Activated effector memory CD4-positive, alpha-beta T cell treated with anti-CD3 and anti-CD28 coated beads, Interleukin-2, amount 50 U/mL, for 16 hours (primary cell): ENCODE measurements around the gene RASL10A.
"Not testable (repeated sequence)": the region's sequence is repeated elsewhere in the genome, so short reads cannot be mapped to it uniquely, and the experiment has no call there.

ENCODE experiments used
- DNase-seq: peaks from one replicate; pipeline ENCODE4 v3.0.0-alpha.2; 2020

The RASL10A gene

GRCh38 chr22:29315286-29316140 lies at the start of gene RASL10A:
Gene RASL10A (minus strand): TSS chr22:29315697. CDS start chr22:29315246, 451 bp downstream.
- DNase-seq: no peak

- DNase-seq: no peak
Observed at GRCh38 chr22:29359469-29359868, 44.0 kb upstream of the RASL10A start.

GRCh38 chr22:29357193-29357890 lies 41.8 kb upstream of the RASL10A start:
- not testable (repeated sequence) for DNase-seq

GRCh38 chr22:29353860-29354259 lies 38.4 kb upstream of the RASL10A start:
- no peak for DNase-seq

- DNase-seq: no peak
Observed at GRCh38 chr22:29353286-29353685, 37.8 kb upstream of the RASL10A start.

- DNase-seq: no peak
Observed at GRCh38 chr22:29352778-29353177, 37.3 kb upstream of the RASL10A start.

GRCh38 chr22:29351891-29352290 lies 36.4 kb upstream of the RASL10A start:
- no peak for DNase-seq

- DNase-seq: no peak
Observed at GRCh38 chr22:29351042-29351441, 35.5 kb upstream of the RASL10A start.

- no peak for DNase-seq
Observed at GRCh38 chr22:29348956-29349355, 33.5 kb upstream of the RASL10A start.

- DNase-seq: no peak
Observed at GRCh38 chr22:29348041-29348440, 32.5 kb upstream of the RASL10A start.

- no peak for DNase-seq
Observed at GRCh38 chr22:29346659-29347058, 31.2 kb upstream of the RASL10A start.

- DNase-seq: no peak
Observed at GRCh38 chr22:29345932-29346331, 30.4 kb upstream of the RASL10A start.

- not testable (repeated sequence) for DNase-seq
Observed at GRCh38 chr22:29344889-29345288, 29.4 kb upstream of the RASL10A start.

- DNase-seq: no peak
Observed at GRCh38 chr22:29344137-29344536, 28.6 kb upstream of the RASL10A start.

GRCh38 chr22:29343313-29343805 lies 27.9 kb upstream of the RASL10A start:
- DNase-seq: no peak

GRCh38 chr22:29342577-29343312 lies 27.2 kb upstream of the RASL10A start:
- no peak for DNase-seq

GRCh38 chr22:29342177-29342576 lies 26.7 kb upstream of the RASL10A start:
- DNase-seq: no peak

- DNase-seq: no peak
Observed at GRCh38 chr22:29341849-29342127, 26.3 kb upstream of the RASL10A start.

GRCh38 chr22:29341056-29341848 lies 25.8 kb upstream of the RASL10A start:
- DNase-seq: no peak

GRCh38 chr22:29340566-29340965 lies 25.1 kb upstream of the RASL10A start:
- no peak for DNase-seq

- no peak for DNase-seq
Observed at GRCh38 chr22:29339381-29340235, 24.1 kb upstream of the RASL10A start.

- no peak for DNase-seq
Observed at GRCh38 chr22:29338398-29338797, 22.9 kb upstream of the RASL10A start.
